Measurements from ENCODE around the gene ATP11B.

DNA sequence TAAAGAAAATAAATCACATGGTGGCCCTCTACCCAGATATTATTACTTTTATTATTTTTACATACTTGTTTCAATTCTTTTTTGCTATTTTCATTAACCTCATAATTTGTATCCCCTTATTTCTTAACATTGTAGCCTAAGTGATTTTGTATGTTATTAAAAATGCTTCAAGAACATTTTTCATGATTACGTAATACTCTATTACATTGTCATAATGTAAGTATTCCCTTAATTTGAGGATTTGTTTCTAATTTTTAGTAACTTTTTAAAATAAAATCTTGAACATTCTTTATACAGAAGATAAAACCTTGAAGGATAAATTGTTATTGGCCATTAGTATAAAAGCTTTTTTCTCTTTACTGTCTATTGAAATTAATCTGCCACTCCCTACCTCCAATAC lies 98.1 kb downstream of the ATP11B start:
- TF ChIP-seq, protein P1, sequence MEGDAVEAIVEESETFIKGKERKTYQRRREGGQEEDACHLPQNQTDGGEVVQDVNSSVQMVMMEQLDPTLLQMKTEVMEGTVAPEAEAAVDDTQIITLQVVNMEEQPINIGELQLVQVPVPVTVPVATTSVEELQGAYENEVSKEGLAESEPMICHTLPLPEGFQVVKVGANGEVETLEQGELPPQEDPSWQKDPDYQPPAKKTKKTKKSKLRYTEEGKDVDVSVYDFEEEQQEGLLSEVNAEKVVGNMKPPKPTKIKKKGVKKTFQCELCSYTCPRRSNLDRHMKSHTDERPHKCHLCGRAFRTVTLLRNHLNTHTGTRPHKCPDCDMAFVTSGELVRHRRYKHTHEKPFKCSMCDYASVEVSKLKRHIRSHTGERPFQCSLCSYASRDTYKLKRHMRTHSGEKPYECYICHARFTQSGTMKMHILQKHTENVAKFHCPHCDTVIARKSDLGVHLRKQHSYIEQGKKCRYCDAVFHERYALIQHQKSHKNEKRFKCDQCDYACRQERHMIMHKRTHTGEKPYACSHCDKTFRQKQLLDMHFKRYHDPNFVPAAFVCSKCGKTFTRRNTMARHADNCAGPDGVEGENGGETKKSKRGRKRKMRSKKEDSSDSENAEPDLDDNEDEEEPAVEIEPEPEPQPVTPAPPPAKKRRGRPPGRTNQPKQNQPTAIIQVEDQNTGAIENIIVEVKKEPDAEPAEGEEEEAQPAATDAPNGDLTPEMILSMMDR (IDR thresholded peaks at IDR 0.05; ENCODE audit: insufficient read depth, low read length, poor library complexity, severe bottlenecking) = no peak
- TF ChIP-seq EZH2phosphoT487 (conservative IDR thresholded peaks at IDR 0.05; ENCODE audit: low read length) = no peak
